GM11168 (cell line): Measurements from ENCODE around the gene TRAF7.

Experiments used
- in situ Hi-C: fragments of 300-500 bp; cut with MboI; formaldehyde crosslinking; loops from one replicate; pipeline ENCODE4 v1.12.0; 2022; ENCODE audit warnings: low sequenced_read_pairs; ENCODE audit not compliant: unreplicated experiment

TRAF7 gene

DNA sequence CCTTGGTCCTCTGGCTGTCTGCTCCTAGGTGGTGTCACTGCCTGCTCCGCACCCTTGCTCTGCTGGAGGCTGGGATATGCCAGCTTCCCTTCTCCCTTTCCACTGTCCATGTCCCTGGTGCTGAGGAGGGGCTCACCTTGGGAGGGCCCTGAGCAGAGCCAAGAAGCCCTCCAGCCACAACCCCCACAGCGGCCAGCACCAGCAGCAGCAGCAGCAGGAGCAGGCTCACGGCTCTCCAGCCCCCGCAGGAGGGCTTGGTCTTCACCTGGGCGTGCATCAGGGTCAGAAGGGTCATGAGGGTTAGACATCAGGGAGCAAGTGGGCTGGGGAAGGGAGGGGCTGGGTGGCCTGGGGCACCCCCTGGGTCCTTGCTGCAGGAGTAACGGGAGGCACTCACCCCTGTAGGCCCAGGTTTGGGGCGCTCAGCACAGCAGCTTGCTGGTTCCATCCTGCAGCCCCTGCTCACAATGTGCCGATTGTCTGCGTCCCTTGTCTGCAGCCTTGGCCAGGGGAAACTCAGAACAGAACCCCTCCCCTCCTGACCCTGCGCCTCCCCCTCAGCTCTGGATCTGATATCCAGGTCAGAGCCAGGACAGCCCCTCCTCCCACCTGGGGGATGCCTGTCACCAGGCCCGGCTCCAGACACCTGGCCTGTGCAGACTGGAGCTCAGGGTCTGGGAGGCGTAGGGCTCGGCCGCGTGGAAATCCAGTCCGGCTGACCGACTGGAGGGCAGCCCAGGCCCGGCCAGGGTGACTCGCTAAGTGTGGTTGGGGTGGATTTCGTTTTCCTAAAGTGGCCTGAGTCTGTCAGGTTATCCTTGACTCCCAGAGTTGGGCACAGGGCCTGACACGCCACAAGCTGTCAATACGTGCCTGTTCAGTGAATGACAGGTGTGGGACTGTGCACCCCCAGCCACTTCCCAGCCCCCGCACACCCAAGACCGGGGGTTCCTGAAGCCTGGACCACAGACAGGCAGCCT lies 55.1 kb downstream of the TRAF7 start, which contains the start of gene BRICD5:
Gene BRICD5 (minus strand): TSS at position 478 of the 980 bp plus-strand sequence. CDS start 30 bp downstream, at position 448.
- in situ Hi-C loops = no loop called here

DNA sequence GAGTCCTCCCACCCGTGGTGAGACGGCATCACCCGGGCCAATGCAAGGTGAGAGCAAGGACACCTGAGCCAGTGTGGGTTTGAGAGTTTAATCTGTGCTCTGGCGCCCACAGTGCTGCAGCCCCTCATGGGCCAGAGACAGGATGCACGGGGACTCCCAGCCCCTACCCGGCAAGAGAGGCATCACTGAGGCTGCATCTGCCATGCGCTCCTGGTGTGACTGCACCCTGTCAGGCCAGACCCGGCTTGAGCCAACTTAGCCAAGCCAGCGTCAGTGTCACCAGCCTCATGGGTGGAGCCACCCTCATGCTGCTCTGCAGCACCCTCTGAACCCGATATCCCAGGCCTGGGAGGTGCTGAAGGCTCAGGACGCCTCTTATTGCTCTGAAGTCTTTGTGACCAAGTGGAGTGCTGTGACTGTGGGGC lies 56.4 kb downstream of the TRAF7 start:
- in situ Hi-C loops = no loop called here

DNA sequence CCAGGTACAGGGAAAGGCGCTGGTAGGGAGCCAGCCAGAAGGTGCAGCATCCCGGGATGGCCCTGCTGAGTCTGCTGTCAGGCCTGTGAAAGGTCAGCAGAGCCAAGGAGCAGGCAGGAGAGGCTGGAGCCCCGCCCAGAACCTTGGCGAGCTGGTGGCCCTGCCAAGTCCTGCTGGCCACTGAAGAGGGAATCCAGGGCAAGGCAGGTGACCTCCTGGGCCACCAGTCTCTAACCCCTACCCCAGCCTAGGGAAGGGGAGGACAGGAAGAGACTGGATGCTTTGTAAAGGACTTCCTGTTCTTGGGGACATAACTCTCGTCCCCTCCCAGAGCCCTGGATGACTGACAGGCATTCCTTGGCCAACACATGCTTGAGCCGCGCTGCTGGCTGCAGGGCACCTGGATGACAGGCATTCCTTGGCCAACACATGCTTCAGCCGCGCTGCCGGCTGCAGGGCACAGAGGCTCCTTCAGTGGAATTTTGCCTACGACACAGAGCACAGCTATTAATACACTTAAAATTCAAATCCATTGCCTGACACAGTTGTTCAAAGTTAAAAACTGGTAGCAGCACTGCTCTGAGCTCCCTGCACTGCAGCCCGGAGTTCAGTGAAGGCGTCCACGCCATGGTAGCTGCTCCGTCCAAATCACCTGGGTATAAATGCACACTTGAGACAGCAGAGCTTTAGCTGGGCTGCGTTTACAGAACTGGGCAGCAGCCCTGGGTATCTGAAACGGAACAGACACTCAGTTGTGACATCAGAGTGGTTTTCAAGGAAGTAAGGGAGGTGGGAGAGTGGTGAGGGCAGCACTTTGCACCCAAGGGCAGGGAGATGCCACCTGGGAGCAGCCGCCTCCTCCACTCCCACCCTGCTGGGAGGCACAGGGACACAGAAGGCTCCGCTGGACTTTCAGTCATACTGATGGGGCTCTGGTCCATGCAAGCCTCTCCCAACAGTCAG lies 57.1 kb downstream of the TRAF7 start:
- in situ Hi-C loops = no loop called here

DNA sequence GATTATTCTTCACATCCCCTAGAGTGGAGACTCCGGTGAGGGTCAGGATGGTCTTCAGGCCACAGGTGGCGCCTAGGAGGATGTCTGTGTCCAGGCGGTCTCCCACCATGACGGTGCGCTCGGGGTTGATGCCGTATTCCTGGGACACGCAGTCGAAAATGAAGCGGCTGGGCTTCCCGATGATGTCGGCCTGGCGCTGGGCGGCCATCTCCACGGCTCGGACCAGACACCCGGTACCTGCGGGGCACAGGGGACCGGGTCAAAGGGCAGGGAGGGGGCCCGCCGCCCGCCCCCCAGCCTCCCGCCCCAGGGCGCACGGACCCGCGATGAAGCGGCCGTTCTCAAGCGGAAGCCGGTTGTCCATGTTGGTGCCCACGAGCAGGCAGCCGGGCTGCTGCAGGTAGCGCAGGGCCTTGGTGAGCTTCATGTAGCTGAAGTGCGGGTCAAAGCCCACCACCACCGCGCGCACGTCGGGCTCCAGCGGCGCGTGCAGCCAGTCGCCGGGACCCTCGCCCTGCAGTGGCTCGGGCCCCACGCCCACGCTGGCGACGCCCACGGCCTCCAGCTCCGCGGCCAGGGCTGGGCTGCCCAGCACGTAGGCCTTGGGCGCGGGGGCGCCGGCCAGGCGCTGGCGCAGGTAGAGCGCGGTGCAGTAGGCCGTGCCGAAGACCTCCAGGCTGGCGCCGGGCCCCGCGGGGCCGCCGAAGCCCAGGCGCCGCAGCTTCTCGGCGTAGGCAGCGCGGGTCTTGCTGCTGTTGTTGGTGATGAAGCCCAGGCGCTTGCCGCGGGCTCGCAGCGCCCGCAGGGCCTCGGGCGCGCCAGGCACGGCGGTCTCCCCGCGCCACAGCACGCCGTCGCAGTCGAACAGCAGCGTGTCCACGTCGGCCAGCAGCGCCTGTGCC lies 58.5 kb downstream of the TRAF7 start:
- in situ Hi-C loops = no loop called here

DNA sequence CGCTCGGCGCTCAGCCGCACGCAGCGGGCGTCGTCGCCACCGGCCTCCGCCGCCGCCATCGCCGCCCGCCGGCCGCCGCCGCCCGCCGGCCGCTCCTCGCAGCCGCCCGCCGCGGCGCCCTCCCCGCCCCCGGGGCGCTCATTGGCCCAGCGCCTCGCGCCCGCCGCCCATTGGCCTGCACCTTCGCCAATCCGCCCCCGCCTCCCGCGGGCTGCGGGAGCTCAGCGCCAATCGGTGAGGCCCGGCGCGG lies 59.1 kb downstream of the TRAF7 start, which contains the start of gene PGP:
Gene PGP (minus strand): TSS at position 122 of the 250 bp plus-strand sequence. CDS start 63 bp downstream, at position 59.
- in situ Hi-C loops = no loop called here

DNA sequence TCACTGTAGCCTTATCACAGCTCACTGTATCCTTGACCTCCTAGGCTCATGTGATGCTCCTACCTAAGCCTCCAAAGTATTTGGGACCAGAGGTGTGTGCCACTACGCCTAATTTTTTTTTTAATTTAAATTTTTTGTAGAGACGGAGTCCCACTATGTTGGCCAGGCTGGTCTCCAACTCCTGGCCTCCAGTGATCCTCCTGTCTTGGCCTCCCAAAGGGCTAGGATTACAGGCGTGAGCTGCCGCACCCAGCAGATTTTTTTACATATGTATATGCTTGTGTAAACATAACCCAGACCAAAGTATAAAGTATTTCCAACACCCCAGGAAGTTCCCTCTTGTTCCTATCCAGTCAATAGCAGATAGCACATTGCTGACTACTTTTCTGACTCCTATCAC lies 60.7 kb downstream of the TRAF7 start:
- in situ Hi-C loops = no loop called here

DNA sequence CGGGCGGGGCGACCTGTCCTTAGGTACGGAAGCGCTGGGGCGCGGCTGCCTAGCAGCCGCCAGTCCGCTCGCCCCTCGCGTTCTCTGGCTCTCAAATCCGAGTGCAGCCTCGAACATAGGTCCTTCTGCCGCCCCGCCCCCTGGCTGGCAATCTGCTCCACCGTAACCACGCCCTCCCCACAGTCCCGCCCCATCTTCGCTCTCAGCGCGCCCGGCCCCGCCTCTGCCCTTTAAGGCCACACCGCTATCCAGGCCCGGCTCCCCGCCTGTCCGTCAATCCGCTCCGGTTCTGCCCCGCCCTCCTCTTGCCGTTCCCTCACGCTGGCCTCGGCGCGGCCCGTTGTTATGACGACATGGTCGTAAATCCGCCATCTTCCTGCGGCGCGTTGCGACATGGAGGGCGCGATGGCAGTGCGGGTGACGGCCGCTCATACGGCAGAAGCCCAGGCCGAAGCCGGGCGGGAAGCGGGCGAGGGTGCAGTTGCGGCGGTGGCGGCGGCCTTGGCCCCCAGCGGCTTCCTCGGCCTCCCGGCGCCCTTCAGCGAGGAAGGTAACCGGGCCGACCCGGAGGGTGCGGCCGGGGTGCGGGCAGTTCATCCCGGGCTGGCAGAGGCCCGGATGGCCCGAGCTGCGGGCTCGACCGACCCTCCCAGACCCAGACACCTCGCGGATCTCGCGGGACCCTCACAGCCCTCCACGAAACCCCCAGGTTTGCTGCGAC lies 67.8 kb downstream of the TRAF7 start, which contains the start of gene E4F1:
Gene E4F1 (plus strand): TSS at position 371 of the 721 bp plus-strand sequence. CDS start 23 bp downstream, at position 394.
- in situ Hi-C loops = no loop called here

DNA sequence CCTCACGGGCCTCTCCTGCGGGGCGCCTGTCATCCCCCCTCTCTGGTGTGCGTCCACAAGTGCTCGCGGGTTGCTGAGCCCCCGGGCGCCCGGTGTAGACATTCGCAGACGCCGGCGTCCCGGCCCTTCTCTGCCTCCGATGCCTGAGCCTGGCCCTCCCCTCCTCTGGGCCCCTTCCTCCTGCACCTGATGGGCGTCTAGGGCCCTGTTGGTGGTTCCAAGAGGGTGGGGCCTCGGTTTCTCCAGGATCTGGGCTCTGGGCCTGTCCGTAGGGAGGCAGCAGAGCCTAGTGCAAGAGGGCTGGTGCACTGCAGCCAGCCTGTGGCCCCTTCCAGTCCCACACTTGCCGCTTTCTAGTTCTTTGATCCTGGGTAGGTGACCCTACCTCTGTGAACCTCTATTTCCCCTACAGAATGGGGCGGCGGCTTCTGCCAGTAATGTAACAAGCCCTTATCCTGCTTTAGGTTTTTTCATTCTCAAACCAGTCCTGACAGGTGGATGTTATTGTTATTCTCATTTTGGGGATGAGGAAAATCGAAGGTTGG lies 68.4 kb downstream of the TRAF7 start:
- in situ Hi-C loops = no loop called here

DNA sequence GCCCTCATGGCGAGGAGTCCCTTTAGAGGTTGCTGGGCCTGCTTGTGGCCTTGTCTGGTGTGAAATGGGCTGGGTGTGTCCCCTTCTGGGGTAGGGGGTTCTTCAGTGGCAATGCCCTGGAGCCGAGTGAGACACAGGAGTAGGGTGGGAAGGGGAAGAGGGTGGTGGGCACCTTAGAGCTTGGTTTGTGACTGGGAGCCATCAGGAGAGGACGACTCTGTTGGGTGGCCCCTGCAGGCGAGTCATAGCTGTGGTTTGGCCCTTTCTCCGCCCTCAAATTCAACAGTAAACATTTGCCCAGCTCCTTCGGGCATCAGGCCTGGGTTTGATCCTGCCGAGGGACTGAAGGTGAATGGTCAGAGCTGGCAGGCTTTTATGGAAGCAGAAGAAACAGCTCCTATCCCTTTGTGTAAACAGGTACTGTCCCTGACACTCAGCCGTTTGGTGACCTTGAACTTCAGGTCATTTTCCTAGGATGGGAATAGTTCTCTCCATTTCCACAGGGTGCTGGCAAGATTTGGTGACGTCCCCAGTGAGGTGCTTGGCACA lies 70.7 kb downstream of the TRAF7 start:
- in situ Hi-C loops = no loop called here

DNA sequence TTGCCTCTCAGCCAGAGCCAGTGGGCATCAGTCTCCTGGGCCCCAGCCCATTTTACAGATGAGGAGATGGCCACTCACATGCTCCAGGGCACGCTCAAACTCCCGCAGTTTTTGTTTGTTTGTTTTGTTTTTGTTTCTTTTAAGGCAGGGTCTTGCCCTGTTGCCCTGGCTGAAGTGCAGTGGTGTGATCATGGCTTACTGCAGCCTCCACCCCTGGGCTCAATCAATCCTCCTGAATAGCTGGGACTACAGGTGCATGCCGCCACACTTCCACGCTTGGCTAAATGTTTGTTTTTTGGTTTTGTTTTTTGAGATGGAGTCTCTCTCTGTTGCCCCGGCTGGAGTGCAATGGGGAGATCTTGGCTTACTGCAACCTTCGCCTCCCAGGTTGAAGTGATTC lies 71.3 kb downstream of the TRAF7 start:
- in situ Hi-C loops = no loop called here
